ENCODE data around the gene CTCF. TPM values are rescaled to one million over a fixed set of nuclear protein-coding genes. Genes with fewer than 3 reads are reported as not detected.

CTCF gene
- total RNA-seq, 2 donors from 2014 or later = 61.3 to 74.6 TPM

GRCh38 chr16:67664258-67664657 is 101.9 kb downstream of the CTCF start:
- no peaks in the 10 kb centered on the region for H3K27me3 ChIP-seq (ENCODE audit: control insufficient read depth, insufficient read depth, low read length, poor library complexity, severe bottlenecking)
- peaks cover 5% of the 10 kb centered on the region for H3K4me1 ChIP-seq (ENCODE audit: control insufficient read depth, insufficient read depth, low read length)
- peaks cover 11% of the 10 kb centered on the region for H3K36me3 ChIP-seq (ENCODE audit: control insufficient read depth, insufficient read depth, low read length)
- no peak overlapping the region for H3K27ac ChIP-seq (ENCODE audit: low read depth, low read length)
- DNase-seq = no peak
- Mint-ChIP-seq H3K27me3 (ENCODE audit: insufficient read depth) (peaks cover 6% of the 10 kb centered on the region), H3K9me3 (no peaks in the 10 kb centered on the region), H3K27ac (peak overlapping the region; percentile 20), H3K4me3 (no peak overlapping the region), H3K36me3 (ENCODE audit: low read depth) (peaks cover 13% of the 10 kb centered on the region), H3K4me1 (peaks cover 9% of the 10 kb centered on the region)
- H3K4me3 ChIP-seq (ENCODE audit: low read length) = no peak overlapping the region
- no peak overlapping the region for H3K9ac ChIP-seq (ENCODE audit: extremely low read depth, low read length, poor library complexity, severe bottlenecking)
- H3K9me3 ChIP-seq (ENCODE audit: control insufficient read depth, low read length) = no peaks in the 10 kb centered on the region
- no peak for TF ChIP-seq CTCF (conservative IDR thresholded peaks at IDR 0.05)
- WGBS, 2 experiments (ENCODE audit: insufficient coverage in 1 of 2, insufficient read length in 1 of 2) = 92 to 100% methylated on average over 4 of the region's 4 CpGs

- WGBS, 2 experiments (ENCODE audit: insufficient coverage in 1 of 2, insufficient read length in 1 of 2) = 92 to 95% methylated on average over 4 to 7 of the region's 7 CpGs
- no peak for DNase-seq
- Histone ChIP-seq H3K4me1 (ENCODE audit: control insufficient read depth, insufficient read depth, low read length) (peaks cover 4% of the 10 kb centered on the region), H3K27me3 (ENCODE audit: control insufficient read depth, insufficient read depth, low read length, poor library complexity, severe bottlenecking) (no peaks in the 10 kb centered on the region), H3K27ac (ENCODE audit: low read depth, low read length) (no peak overlapping the region), H3K36me3 (ENCODE audit: control insufficient read depth, insufficient read depth, low read length) (peaks cover 11% of the 10 kb centered on the region), H3K4me3 (ENCODE audit: low read length) (no peak overlapping the region), H3K9ac (ENCODE audit: extremely low read depth, low read length, poor library complexity, severe bottlenecking) (no peak overlapping the region), H3K9me3 (ENCODE audit: control insufficient read depth, low read length) (no peaks in the 10 kb centered on the region)
- no peak overlapping the region for H3K4me3 Mint-ChIP-seq
- H3K9me3 Mint-ChIP-seq = no peaks in the 10 kb centered on the region
- peaks cover 7% of the 10 kb centered on the region for H3K4me1 Mint-ChIP-seq
- peaks cover 13% of the 10 kb centered on the region for H3K36me3 Mint-ChIP-seq (ENCODE audit: low read depth)
- H3K27ac Mint-ChIP-seq = no peak overlapping the region
- TF ChIP-seq CTCF (conservative IDR thresholded peaks at IDR 0.05) = no peak
- H3K27me3 Mint-ChIP-seq (ENCODE audit: insufficient read depth) = peaks cover 5% of the 10 kb centered on the region
Observed at GRCh38 chr16:67664871-67665270, 102.5 kb downstream of the CTCF start.

- Histone ChIP-seq H3K9ac (ENCODE audit: extremely low read depth, low read length, poor library complexity, severe bottlenecking) (no peak overlapping the region), H3K36me3 (ENCODE audit: control insufficient read depth, insufficient read depth, low read length) (peaks cover 11% of the 10 kb centered on the region), H3K9me3 (ENCODE audit: control insufficient read depth, low read length) (no peaks in the 10 kb centered on the region), H3K4me3 (ENCODE audit: low read length) (peak overlapping the region; percentile 76), H3K27me3 (ENCODE audit: control insufficient read depth, insufficient read depth, low read length, poor library complexity, severe bottlenecking) (no peaks in the 10 kb centered on the region), H3K4me1 (ENCODE audit: control insufficient read depth, insufficient read depth, low read length) (peaks cover 4% of the 10 kb centered on the region), H3K27ac (ENCODE audit: low read depth, low read length) (no peak overlapping the region)
- no peak for TF ChIP-seq CTCF (conservative IDR thresholded peaks at IDR 0.05)
- 80 to 85% methylated on average over 4 to 5 of the region's 5 CpGs for WGBS, 2 experiments (ENCODE audit: insufficient coverage in 1 of 2, insufficient read length in 1 of 2)
- no peak overlapping the region for H3K27ac Mint-ChIP-seq
- peaks cover 5% of the 10 kb centered on the region for H3K27me3 Mint-ChIP-seq (ENCODE audit: insufficient read depth)
- H3K36me3 Mint-ChIP-seq (ENCODE audit: low read depth) = peaks cover 13% of the 10 kb centered on the region
- no peak for DNase-seq
- peaks cover 7% of the 10 kb centered on the region for H3K4me1 Mint-ChIP-seq
- no peaks in the 10 kb centered on the region for H3K9me3 Mint-ChIP-seq
- peak overlapping the region; percentile 71 for H3K4me3 Mint-ChIP-seq
Observed at GRCh38 chr16:67665598-67665997, 103.3 kb downstream of the CTCF start.

Data from endodermal cell (in vitro differentiated cells).